CD4-positive, alpha-beta T cell treated with Interleukin-21 for 1 hour (primary cell): ENCODE results near the gene NCK2.
"Not testable (repeated sequence)": the region's sequence is repeated elsewhere in the genome, so short reads cannot be mapped to it uniquely, and the experiment has no call there.

Experiments
- DNase-seq: peaks from one replicate; pipeline ENCODE4 v3.0.0-alpha.2; 2020

The NCK2 gene

DNA sequence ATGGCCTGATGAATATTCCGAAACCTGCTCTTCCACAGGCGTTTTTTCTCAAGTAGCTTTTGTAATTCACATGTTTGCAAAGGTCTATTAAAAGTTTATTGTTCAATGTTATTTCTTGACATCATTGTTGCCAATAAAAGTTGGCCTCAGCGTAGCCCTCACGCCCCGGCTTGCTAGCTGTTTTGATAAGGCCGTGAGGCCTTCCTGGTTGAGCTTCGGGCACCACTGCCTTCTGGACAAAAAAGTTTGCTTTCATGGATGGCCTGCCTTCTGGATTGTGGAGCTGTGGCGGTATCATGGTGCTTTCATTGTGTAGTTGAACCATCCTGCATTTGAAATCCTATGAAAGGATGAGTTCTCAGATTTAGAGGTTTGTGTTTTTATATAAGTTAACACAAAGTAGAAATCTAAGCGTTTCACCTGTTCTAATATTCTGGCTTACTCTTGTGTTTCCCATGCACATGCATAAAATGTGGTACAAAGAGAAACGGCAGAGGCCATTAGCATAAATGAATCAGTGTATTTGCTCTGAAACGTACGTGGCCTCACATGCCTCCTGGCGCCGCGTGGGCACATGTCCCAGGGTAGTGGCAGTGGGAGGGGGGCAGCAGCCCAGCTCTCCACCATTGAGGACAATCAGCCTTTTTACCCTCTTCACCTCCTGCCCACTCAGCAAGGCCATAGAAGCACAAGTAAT lies 134.5 kb downstream of the NCK2 start:
- DNase-seq: no peak

DNA sequence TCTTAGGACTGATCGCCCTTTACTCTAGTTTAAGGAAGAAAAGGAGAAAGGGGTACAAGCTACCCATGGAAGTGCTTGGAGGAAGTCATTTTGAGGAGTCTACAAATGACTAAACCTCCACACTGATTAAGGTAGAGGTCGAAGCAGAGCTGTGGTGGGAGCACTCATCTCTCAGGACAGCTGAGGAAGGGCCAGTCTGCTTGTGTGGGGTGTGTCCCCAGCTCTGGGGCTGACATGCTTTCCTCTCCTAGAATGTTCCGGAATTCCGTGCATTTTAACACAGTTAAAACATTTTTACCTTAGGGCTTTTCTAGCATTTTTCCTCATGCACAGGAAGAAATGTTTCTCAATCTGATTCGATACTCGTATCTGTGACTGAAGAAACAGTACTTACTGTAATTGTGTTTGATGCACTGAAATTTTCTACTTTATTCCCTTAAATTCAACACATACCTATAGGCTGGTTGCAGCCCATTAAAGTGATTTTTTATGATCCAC lies 135.1 kb downstream of the NCK2 start:
- DNase-seq: no peak

DNA sequence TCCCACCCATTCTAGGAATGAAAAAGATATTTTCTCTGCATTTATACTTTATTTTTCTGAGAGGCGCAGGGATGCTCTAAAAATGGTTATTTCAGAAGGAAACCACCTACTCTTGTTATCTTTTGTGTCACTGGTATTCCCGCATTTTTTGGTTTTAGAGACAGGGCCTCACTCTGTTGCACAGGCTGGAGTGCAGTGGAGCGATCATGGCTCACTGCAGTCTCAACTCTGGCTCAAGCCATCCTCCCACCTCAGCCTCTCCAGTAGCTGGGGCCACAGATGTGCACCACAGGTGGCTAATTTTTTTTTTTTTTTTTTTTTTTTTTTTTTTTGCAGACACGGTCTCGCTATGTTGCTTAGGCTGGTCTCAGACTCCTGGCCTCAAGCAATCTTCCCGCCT lies 135.9 kb downstream of the NCK2 start:
- DNase-seq: no peak

DNA sequence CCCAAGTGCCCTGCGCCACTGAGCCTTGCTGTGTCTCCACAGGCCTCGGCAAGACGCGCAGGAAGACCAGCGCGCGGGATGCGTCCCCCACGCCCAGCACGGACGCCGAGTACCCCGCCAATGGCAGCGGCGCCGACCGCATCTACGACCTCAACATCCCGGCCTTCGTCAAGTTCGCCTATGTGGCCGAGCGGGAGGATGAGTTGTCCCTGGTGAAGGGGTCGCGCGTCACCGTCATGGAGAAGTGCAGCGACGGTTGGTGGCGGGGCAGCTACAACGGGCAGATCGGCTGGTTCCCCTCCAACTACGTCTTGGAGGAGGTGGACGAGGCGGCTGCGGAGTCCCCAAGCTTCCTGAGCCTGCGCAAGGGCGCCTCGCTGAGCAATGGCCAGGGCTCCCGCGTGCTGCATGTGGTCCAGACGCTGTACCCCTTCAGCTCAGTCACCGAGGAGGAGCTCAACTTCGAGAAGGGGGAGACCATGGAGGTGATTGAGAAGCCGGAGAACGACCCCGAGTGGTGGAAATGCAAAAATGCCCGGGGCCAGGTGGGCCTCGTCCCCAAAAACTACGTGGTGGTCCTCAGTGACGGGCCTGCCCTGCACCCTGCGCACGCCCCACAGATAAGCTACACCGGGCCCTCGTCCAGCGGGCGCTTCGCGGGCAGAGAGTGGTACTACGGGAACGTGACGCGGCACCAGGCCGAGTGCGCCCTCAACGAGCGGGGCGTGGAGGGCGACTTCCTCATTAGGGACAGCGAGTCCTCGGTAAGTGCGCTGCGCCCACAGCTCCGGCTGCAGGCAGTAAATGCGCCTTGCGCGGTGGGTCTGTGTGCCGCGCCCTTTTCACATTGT lies 136.8 kb downstream of the NCK2 start:
- no peak for DNase-seq

DNA sequence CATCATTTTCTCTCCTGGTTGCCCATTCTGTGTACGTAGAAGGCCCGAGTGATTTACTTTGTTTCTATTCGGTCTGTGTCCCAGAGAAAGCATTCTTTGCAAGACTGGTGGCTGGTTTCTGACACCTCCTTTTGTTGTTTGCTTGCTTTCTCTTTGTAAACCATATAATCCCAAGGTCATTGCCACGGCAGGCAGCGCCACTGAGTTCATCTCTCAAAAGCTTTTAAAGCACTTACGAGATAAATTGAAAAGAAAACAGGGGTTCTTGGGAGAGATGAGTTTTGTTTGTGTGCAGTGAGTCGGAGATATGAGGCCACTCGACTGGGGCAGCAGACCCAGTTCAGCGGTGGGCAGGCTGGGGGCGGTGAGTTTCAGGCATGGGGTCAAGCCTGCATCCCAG lies 137.6 kb downstream of the NCK2 start:
- DNase-seq: no peak

DNA sequence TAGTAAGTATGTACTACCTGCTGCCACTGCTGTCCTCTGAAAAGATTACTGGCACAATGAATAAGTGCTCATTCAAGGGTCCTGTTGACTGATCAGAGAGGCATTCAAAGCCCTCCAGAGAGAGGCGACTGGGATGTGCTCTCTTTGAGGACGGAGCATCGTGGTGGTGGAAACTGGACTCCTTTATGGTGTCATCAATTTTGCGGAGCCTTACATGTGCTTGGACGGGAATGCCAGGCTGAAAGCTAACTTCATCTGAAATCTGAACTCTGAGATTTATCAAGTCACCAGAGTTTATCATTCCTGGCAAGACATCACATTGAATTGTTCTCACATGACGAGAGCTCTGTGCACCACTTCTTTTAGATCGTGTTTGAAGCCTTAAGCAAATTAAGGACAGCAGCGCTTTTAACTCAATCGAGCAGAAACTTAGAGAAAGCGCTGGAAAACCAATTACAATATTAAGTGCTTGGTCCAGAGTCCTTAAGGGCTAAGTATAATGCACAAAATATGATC lies 138.3 kb downstream of the NCK2 start:
- no peak for DNase-seq

DNA sequence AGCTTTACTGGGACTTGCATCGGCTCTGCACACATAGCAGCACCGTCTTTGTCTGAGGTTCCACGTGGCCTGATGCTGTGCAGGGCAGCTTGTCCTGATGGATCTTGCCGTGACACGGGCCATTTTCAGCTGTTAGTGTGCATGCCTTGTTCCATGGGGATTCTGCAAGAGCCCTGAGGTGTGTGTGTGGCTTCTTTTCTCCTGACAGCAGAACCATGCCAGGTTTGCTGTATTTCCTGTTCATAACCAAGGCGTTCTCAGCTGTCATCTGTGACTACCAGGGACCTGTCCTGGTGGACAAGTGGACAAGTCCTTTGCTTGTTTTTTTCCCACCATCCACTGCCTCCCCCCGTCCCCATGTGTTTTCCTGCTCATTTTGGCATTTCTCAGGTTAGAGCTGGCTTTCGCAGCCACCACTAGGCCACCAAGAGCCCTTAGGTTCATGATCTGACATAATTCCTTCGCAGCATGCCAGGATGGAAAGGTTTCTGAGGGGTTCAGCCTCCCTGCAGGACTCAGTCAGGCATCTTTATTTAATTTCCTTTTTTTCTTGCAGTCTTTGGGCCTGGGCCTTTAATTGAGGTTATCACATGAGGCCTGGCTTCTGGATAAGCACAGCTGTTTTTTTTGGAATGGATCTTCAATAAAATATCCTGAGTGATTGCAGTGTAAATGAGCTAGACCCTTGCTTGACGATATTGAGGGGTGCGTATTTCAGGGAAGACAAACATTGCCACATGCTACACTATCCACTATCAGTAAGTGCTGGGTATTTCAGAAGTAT lies 139.4 kb downstream of the NCK2 start:
- no peak for DNase-seq

DNA sequence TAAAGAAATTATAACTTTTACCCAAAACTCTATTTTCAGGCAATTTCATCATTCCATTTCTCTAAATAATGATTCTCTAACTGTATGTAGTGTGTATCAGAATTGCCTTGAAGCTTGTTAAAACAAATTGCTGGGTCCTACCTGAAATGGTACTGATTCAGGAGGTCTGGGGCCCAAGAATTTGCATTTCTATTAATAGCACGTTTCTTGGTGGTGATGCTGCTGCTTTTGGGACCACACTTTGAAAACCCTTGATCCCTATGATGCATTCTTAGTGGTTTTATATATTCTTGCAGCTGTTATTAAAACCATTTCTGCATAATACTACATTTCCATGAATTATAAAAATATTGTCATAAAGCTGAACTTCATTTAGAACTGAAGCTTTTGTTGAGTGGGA lies 140.7 kb downstream of the NCK2 start:
- DNase-seq: no peak

DNA sequence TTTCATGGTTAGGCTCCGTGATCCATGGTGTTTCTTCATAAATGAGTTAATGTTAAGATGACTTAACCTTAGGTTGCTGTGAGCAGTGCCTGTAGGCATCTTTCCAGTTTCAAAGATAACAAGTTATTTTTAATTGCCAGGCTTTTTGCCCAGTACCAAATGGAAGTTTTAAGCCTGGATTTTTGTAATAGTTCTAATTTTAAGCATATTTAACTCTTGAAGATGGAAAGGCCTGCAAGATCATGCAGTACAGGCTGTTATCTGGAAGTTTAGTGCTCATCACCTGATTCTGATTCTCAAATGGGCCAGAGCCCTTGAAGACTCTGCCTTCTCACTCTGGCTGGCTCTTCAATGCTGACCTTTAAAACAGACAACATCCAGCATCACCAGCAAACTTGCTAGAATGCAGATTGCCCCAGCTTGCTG lies 141.3 kb downstream of the NCK2 start:
- DNase-seq: no peak

DNA sequence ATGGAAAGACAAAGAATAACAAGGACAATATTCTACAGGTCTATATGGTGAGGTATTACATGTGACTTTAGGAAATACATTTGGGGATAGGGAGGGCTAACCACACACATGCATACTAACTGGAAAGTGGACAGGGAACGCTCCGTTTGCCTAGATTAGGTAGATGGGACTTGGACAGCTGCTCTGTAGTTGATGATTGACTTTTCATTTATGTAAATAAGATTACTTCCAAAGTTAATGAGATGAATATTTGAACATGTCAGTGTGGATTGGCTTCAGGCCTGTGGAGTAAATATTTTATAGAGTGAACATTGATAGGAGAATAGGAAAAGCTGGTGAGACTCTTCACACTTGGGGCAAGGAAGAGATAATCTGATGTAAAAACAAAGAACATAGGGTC lies 142.0 kb downstream of the NCK2 start:
- DNase-seq: no peak

DNA sequence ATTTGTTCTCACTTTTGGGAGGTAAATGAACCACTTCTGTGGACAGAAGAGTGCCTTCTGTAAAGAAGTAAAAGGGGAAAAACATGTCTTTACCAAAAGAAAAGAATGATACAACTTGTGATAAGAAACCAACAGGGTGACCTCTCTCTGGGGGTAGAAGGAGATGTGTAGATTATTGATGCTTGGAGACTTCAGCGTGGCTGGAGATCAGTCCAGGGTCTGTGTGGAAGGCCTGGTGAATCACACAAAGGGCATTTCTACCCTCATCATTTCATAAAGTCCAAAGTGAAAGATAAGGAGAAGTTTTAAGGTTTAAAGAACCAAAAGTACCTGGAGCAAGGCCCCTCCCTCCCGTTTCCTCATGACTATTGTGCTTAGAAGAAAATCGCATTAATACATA lies 142.5 kb downstream of the NCK2 start:
- DNase-seq: no peak

DNA sequence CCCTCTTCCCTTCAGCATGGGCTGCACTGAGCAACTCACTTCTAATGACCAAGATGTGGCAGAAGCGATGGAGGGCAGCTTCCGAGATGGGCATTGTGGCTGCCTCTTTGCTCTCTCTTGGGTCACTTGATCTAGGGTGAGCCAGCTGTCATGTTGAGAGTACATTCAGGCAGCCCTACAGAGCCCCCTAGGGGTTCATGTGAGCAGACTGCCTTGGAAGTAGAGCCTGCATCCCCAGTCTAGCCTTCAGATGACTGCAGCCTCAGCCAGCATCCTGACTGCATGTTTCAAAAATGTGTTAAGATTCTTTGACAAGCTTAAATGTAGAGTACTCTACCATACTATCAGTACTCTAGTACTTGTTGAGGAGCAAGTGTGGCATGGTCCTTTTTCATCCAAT lies 143.9 kb downstream of the NCK2 start:
- peak; percentile 38 for DNase-seq

DNA sequence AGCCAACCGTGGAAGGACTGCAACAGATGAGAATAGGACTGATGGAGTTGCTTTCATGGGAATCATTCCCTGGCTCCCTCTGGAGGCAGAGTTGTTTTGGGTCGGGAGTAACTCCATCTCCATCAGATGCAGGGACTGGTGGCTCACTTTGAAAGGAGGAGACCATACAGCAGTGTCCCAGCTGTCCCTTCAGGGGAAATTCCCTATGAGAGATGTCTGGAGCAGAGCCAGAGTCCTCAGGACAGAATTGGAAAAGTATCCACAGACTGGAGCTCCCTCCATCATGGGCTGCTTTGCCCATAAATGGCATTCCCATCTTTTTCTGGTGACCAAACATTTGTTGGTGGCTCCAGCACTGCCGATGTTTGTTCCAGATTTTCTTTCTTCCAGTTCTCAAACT lies 144.3 kb downstream of the NCK2 start:
- DNase-seq: no peak

DNA sequence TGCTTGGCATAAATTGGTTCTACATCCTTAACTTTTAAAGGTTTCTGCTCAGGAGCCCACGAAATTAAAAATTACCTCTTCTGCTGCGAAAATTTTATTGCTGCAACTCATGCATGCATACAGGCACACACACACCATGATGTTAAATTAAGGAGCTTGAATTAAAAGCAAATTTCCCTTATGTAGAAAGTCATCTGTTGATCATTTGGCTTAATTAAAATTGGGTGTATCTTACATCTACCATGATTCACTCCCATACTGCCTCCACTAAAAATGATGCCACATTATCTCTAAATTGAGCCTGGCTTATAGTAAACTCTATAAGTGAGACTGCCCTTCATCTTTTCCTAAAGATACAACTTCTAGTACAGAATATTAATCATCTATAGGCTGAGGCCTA lies 145.4 kb downstream of the NCK2 start:
- no peak for DNase-seq

DNA sequence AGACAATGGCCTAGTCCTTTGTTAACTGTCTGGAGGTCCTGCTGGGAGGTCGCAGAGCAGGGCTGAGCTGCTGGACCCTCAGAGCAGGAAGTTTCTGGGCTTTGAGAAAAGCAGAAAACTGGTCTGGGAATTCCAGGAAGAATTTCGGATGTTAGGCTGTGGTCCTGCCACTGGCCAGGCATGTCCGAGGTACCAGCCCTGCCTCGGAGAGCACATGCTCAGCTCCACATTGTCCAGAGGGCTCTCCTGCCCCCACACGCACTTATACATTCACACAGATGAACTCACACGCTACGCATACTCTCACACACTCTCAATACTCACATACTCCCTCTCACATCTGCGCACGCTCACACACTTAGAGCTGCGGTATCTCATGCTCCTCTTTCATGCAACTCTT lies 146.1 kb downstream of the NCK2 start:
- no peak for DNase-seq

DNA sequence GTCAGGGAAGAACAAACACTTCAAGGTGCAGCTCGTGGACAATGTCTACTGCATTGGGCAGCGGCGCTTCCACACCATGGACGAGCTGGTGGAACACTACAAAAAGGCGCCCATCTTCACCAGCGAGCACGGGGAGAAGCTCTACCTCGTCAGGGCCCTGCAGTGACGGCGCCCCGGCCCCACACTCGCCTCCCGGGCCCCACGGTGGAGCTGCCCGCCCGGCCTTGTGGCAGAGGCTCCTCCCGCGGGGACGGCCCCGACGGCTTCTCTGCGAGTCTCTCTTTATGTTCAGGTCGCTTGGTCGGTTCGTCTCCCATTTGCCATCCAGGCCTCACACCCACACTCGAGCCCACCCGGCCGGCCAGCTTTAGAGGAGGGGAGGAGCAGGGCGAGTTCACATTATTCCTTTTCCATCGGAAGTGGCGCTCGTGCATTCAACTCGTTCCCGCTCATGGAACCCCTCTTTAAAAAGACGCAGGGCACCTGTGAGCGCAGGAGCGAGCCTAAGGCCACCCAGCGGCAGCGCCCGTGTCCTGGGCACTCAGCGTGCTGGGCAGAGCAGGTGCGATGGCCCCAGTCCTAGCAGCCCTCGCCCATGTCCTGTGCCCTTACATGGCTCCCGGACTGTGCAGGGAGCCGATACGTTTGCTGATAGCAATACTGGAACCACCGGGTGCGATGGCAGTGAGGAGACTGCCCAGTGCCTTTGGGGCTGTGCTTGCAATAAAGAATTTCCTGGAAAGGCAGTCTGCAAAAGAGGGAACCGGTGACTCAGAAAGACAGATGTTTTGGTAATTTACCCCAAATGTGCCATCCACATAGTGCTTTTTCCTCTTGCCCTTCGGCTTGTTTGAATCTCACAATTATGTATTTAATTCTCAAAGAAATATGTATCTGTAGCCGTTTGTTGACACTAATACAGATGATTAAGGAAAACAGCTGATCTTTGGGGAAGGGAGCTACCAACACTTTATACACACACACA lies 148.6 kb downstream of the NCK2 start:
- DNase-seq: no peak

DNA sequence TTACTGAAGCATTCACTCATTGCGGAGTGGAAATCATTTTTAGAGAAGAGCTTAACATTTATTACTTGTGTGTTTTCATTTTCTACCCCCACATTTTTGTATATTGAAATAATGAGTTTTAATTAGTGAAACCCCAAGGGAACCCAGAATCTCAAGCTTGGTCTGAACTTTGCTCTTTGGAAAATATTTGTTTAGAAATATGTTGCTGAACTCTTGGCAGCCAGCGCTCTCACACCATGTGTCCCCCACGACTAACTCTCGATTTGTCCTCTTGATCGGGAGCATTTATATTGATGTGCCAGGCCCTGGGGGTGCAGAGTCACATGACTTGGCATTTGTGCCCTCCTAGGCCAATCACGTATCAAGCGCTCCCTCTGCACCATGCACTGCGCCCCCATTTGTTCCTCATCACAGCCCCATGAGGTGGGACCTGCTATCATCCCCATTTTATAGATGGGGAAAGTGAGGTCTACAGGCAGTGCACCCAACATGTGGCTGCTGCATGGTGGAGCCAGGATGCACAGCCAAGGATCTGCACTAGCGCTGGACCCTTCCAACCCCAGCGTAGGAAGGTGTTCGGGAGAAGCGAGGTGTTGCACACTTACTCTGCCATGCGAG lies 149.7 kb downstream of the NCK2 start:
- DNase-seq: no peak

DNA sequence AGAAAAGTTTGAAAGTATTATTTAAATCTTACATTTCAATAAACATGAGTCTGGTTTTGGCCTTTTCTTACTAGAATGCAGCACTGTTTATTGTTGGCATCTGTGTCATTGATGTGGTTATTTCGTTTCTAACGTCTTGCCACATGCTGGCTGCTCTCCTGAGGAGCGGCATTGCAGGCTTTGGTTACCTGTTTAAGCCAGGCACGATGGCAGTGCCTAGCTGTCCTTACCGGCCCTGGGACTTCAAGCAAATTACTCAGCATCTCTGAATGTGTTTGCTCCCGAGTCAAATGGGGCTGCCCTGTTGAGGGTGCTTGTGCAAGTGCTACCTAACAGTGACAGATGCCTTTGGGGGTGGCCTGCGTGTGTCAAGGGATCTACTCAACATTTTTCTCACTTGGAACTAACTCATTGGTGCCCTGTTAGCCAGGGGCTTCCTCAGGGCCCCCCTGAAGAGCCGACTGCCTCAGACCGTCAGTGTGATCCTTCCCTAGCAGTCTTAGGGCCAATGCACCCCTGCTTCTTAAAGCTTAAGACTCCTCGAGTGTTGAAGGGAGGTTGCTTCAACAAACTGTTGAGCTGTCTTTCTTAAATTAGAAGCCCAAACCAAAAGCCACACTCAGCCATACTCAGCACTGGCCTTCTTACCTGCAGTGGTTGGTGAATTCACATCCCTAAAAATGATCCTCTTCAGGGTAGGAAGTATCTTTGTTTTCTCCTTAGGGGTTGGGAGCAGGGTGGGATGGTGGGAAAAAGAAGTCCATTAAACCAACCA lies 151.5 kb downstream of the NCK2 start:
- peak; percentile 41 for DNase-seq

DNA sequence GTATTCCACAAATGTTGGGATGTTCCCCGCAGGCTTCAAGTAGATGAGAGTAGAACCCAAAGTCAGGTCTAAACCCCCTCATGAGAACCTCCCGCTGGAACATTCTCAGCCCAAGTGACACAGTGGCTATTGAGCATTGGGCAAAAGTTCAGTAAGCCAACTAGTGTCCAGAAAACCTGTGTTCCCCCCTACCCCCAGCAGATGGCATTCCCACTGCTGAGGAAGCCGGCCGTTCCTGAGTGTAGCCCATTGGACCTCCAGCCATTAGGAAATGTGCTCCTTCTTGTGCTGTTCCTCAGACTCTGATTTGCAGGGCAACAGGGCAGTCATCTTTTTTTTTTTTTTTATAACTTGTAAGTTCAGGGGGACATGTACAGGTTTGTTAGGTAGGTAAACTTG lies 152.1 kb downstream of the NCK2 start:
- DNase-seq: no peak

DNA sequence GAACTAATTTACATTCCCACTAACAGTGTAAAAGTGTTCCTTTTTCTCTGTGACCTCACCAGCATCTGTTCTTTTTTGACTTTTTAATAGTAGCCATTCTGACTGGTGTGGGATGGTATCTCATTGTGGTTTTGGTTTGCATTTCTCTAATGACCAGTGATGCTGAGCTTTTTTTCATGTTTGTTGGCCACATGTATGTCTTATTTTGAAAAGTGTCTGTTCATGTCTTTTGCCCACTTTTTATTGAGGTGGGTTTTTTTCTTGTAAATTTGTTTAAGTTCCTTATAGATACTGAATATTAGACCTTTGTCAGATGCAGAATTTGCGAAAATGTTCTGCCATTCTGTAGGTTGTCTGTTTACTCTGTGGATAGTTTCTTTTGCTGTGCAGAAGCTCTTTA lies 153.0 kb downstream of the NCK2 start:
- DNase-seq: not testable (repeated sequence)
